COR-L47 (cell line): ENCODE results near the gene OAS2.

Experiments
- DNase-seq: peaks from one replicate; lab custom pipeline; 2025; lab: John Stamatoyannopoulos, UW

Gene OAS2

GRCh38 chr12:112978163-112979040 is at the start of gene OAS2:
TSS of gene OAS2 (plus strand) at chr12:112978519. CDS start at chr12:112978609, 90 bp downstream.
- DNase-seq: no peak

DNA sequence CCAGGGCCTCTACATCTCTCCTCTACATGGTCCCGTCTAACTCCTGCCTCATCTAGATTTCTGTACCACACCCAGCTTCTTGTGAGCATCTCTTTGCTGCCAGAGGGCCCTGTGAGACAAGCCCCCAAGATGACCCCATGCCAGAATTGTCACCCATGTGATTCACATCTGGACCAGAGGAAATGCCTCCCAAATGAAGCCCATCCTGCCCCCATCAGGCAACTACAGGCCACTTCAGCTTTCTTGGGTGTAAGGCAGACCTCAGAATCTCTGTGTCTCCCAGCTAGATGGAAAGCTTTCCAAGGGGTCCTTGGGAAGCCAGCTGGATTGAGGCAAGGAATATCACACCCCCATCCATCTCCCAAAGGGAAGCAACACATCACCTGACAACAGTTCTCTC is 49.3 kb upstream of the OAS2 start:
- no peak for DNase-seq

- no peak for DNase-seq
These were observed 48.6 kb upstream of the OAS2 start for GRCh38 chr12:112929715-112930114.

DNA sequence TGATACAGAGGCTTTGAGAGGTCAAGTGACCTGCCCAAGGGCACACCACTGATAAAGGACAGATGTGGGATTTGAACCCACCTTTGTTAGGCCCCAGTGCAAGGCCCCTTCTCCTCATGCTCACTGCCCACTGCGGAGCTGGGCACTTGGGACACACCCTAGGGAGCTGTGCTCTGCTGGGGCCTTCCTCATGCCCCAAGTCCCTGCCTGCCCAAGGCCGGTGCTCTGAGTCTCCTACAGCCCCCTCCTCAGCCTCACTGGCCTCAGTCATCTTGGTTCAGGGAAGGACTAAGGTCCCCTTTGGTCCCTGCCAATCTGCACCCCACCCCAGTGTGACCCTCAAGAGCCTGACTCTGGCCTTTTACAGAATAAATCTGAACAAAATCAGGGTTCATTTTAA is 48.0 kb upstream of the OAS2 start:
- DNase-seq: no peak

DNA sequence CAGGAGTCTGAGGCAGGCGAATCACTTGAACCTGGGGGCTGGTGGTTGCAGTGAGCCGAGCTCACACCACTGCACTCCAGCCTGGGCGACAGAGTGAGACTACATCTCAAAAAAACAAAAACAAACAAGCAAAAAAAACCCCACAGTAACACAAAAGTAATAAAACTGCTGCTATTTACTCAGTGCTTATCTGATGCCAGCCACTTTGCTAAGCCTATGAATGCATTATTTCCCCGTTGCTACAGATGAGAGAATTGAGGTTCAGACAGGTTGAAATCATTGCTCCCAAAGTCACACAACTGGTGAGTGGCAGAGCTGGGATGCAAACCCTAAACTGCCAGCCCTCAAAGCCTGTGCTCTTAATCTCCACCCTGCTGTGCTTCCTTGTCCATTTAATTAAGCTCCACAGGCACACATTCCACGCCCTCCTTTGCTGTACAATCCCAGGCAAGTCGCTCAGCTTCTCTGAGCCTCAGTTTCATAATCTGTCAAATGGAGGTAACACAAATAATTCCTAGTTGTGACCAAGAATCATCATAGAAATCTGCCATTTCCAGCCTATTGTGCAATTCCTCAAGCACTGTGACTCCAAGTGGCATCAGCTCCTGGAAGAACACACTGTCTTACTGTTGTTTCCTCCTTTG is 45.7 kb upstream of the OAS2 start:
- no peak for DNase-seq

- no peak for DNase-seq
These were observed 45.2 kb upstream of the OAS2 start for GRCh38 chr12:112933129-112933505.

GRCh38 chr12:112936264-112936663 is 42.1 kb upstream of the OAS2 start:
- no peak for DNase-seq

DNA sequence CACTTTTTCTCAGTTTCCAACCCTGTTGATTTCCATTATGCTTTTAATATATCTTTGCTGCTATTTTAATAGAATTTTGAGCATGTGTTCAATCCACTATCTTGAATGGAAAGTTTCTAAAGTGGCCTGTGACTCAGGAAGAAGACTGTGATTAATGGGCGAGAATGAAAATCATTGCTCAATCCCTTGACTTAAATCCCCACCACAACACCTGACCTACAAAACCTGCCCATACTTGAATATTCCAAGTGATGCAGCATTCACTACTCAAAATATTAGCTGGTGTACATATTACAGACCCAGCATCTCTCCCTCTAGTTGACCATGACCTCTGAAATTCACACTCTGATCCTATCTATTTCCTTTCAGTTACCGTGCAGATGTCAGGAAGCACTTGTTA is 41.4 kb upstream of the OAS2 start:
- DNase-seq: no peak

- peak; percentile 79 for DNase-seq
These were observed 40.3 kb upstream of the OAS2 start, which contains the start of gene OAS3 for GRCh38 chr12:112937741-112938719. TSS of gene OAS3 (plus strand) at chr12:112938474. CDS start at chr12:112938531, 57 bp downstream.

DNA sequence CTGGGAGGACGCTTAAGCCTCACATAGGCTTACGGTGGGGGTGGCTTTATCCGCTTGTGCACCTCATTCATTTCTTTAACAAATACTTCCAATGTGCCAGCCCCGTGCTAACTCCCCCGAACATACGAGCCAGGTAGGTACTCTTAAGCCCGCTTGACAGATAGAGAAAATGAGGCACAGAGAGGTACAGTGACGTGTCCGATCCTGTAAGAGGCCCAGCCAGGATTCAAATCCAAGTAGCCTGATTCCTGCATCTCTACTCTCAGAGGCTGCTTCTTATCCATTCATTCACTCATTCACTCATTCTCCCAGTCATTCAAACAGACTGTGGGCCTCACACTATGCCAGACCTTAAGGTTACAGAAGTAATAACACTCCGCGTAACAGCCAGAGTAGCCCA is 39.6 kb upstream of the OAS2 start:
- no peak for DNase-seq

DNA sequence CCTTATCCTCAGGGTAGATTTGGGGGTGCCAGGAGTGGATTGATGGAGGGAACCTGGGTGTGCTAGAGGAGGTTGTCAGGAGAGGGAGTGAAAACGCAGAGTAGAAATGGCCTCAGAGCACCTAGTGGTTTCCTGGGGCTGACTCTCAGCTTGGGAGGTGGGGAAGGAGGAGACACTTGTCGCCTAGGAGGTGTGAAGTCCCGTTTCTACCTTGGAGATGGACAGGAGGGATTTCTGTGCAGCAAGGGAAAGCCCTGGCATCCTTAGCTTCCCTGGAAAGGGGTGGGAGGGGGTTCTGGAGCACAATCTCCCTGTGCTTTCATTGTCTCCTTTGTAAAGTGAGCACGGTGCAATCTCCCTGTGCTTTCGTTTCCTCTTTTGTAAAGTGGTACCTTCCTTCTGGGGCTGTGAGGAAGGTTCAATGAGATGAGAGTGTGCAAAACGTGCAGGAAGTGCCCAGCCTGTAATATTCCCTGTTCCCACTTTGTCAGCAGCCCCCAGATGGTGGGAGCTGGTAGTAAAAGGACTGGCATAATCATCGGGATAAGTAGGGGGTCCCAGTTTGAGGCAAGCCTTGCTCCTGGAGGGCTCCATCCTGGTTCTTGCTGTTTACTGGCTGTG is 38.4 kb upstream of the OAS2 start:
- peak; percentile 13 for DNase-seq

DNA sequence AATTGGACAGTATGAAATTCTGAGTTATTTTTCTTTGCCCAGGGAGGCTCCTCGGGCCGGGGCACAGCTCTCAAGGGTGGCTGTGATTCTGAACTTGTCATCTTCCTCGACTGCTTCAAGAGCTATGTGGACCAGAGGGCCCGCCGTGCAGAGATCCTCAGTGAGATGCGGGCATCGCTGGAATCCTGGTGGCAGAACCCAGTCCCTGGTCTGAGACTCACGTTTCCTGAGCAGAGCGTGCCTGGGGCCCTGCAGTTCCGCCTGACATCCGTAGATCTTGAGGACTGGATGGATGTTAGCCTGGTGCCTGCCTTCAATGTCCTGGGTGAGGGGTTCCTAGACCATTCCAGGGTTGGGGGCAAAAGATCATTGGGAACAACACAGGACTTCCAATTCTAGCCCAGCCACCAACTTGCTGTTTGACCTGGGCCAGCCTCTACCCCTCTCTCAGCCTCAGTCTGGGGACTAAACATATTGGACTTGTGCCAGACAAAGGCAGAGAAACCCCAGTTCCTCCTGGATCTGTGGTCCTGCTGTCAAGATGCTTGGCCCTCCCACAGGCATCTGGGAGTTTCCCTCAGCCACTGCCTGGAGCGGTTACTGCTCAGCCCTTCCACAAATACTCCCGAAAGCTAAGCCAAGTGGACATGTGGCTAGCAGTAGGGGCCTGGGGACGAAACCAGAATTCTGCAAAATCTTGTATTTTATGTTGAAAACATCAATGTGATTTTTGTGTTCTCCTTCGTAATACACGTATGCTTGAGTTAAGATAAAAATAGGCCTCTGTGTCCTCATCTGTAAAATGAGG is 36.6 kb upstream of the OAS2 start:
- no peak for DNase-seq

GRCh38 chr12:112942572-112942971 is 35.7 kb upstream of the OAS2 start:
- DNase-seq: no peak

DNA sequence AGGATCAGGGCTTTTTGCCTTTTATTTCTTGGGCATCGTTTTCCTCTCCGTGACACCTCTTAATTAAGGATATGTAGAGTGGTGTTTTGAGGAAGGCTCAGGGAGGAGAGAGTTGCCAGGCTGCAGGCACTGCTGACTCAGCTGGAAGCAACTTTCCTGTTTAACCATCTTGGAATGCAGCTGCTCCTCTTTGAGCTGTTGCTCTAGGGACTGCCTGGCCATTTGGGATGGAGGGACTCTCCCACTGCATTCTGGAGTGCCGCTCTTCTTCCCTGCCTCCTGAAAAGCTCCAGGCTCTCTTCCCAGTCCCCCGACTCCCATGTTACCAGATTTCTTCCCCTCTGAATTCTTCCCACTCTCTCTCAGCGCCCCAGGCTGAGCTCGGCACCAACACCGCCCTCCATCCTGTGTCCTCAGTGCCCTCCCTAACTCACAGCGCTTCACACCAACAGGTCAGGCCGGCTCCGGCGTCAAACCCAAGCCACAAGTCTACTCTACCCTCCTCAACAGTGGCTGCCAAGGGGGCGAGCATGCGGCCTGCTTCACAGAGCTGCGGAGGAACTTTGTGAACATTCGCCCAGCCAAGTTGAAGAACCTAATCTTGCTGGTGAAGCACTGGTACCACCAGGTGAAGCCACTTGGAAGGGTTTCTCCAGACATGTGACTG is 34.2 kb upstream of the OAS2 start:
- no peak for DNase-seq

GRCh38 chr12:112945515-112945914 is 32.8 kb upstream of the OAS2 start:
- DNase-seq: no peak

DNA sequence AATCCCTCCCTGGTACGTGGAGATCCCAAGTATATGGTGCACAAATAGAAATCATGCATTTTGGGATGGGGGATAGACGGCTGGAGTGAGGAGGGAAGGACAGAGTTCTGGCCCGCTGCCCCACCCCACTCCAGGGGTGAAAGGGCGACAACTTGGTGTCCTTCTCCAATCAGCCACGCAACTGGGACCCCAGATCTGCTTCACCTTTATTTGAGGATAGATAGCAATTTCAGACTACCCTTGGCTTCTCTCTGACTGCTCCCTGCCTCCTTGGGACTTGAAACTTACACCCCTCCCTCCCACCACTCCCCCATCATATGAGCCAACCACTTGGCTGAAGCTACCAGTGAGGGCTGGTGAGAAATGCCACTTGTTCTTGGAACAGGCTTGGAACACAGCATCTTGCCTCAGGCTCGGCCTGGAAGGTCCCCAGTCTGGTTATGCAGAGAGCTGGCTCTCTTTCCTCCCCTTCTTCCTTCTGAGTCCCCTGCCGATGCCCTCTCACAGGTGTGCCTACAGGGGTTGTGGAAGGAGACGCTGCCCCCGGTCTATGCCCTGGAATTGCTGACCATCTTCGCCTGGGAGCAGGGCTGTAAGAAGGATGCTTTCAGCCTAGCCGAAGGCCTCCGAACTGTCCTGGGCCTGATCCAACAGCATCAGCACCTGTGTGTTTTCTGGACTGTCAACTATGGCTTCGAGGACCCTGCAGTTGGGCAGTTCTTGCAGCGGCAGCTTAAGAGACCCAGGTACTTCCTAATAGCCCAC is 31.9 kb upstream of the OAS2 start:
- DNase-seq: no peak

GRCh38 chr12:112947314-112947713 is 31.0 kb upstream of the OAS2 start:
- no peak for DNase-seq

DNA sequence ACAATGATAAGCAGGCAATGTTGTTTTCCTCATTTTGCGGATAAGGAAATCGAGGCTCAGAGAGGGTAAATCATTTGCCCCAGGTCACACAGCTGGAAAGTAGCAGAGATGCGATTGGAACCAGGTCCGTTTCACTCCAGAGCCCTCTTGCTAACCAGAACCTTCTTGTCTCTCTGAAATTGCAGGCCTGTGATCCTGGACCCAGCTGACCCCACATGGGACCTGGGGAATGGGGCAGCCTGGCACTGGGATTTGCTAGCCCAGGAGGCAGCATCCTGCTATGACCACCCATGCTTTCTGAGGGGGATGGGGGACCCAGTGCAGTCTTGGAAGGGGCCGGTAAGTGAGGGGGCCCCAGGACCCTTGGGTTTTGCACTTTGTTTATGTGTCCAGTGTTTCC is 30.6 kb upstream of the OAS2 start:
- no peak for DNase-seq

DNA sequence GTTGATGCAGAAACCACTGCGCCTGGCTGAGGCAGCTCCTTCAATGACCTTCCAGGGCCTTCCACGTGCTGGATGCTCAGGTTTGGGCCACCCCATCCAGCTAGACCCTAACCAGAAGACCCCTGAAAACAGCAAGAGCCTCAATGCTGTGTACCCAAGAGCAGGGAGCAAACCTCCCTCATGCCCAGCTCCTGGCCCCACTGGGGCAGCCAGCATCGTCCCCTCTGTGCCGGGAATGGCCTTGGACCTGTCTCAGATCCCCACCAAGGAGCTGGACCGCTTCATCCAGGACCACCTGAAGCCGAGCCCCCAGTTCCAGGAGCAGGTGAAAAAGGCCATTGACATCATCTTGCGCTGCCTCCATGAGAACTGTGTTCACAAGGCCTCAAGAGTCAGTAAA is 29.5 kb upstream of the OAS2 start:
- no peak for DNase-seq

- DNase-seq: no peak
These were observed 27.6 kb upstream of the OAS2 start for GRCh38 chr12:112950701-112951100.
